Panc1 (cell line): ENCODE data around the gene TMEM273.

Source experiments
- CTCF ChIP-seq: fragments of 450-650 bp; IDR thresholded peaks from 2 replicates; pipeline ENCODE4 v1.5.1; 2017; ENCODE audit warnings: mild to moderate bottlenecking
- POLR2AphosphoS5 ChIP-seq: IDR thresholded peaks from 2 replicates; pipeline ENCODE4 v1.6.1; 2012; ENCODE audit warnings: mild to moderate bottlenecking, low read depth, low read length, moderate library complexity

GRCh38 chr10:49119746-49120145, 68.4 kb downstream of the TMEM273 start:
- TF ChIP-seq CTCF (no peak), POLR2AphosphoS5 (no peak)
